NT2/D1 (cell line): ENCODE measurements around the gene TBX5.
"Not testable (repeated sequence)": the region's sequence is repeated elsewhere in the genome, so short reads cannot be mapped to it uniquely, and the experiment has no call there.

Experiments
- DNase-seq: peaks from one replicate; pipeline ENCODE4 v3.0.0-alpha.2; 2011; ENCODE audit warnings: low read depth, low spot score
- H3K27me3 ChIP-seq: 2 replicates; pipeline ENCODE4 v1.6.0; 2011; ENCODE audit warnings: mild to moderate bottlenecking; ENCODE audit not compliant: insufficient read length, insufficient read depth
- H3K36me3 ChIP-seq: 2 replicates; pipeline ENCODE4 v1.6.1; 2011; ENCODE audit warnings: mild to moderate bottlenecking, low read length, mixed read lengths; ENCODE audit not compliant: insufficient read depth, insufficient read length
- H3K4me1 ChIP-seq: 2 replicates; pipeline ENCODE4 v1.5.1; 2011; ENCODE audit not compliant: insufficient read depth, insufficient read length
- H3K4me3 ChIP-seq: 2 replicates; pipeline ENCODE4 v1.5.1; 2011; ENCODE audit warnings: low read depth; ENCODE audit not compliant: insufficient read length
- H3K9ac ChIP-seq: 2 replicates; pipeline ENCODE4 v1.6.0; 2011; ENCODE audit warnings: low read depth; ENCODE audit not compliant: insufficient read length
- H3K9me3 ChIP-seq: 2 replicates; pipeline ENCODE4 v1.5.1; 2011; ENCODE audit warnings: mild to moderate bottlenecking, low read length; ENCODE audit not compliant: insufficient read depth
- SUZ12 ChIP-seq: IDR thresholded peaks from 2 replicates; pipeline ENCODE4 v1.6.1; 2011; ENCODE audit not compliant: insufficient read length, insufficient read depth; ENCODE audit errors: extremely low read depth
- YY1 ChIP-seq: IDR thresholded peaks from 2 replicates; pipeline ENCODE4 v1.6.1; 2011; ENCODE audit not compliant: insufficient read length, insufficient read depth
- ZNF274 ChIP-seq: IDR thresholded peaks from 2 replicates; pipeline ENCODE4 v1.6.1; 2011; ENCODE audit warnings: mild to moderate bottlenecking, low read depth, low read length

TBX5 gene

DNA sequence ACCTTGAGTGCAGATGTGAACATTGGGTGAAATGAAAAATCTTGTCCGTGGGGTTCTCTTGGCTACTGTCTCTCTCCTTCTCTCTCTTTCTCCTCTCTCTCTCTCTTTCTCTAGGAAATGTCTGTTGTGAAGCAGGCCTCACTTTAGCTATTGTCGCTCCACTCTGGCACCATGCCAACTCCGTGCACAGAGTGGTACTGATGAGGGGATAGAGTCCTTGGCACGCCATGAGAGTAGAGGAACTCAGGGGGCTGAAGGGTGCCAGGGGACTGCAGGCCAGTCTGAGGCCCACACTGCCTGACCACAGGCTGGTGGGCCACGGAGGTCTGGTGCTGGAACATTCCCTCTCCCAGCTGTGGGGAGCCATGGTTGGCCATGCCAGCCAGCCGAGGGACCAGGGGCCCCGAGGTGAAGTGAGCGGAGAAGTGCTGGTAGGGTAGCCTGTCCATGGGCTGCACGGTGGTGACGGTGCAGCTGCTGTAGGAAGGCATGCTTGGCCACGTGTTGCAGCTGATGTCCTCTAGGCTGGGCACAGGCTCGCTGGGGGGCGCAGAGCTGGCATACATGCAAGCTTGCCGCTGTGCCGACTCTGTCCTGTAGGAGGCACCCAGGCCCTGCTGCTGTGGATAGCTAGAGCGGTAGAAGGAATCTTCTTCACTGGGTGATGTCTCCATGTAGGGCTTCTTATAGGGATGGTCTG lies 50.4 kb downstream of the TBX5 start:
- Histone ChIP-seq H3K4me3 (no peak overlapping the region), H3K27me3 (no peaks in the 10 kb centered on the region), H3K9ac (no peak overlapping the region), H3K4me1 (peaks cover 3% of the 10 kb centered on the region), H3K9me3 (no peaks in the 10 kb centered on the region), H3K36me3 (no peaks in the 10 kb centered on the region)
- TF ChIP-seq SUZ12 (no peak), YY1 (no peak), ZNF274 (no peak)
- no peak for DNase-seq

DNA sequence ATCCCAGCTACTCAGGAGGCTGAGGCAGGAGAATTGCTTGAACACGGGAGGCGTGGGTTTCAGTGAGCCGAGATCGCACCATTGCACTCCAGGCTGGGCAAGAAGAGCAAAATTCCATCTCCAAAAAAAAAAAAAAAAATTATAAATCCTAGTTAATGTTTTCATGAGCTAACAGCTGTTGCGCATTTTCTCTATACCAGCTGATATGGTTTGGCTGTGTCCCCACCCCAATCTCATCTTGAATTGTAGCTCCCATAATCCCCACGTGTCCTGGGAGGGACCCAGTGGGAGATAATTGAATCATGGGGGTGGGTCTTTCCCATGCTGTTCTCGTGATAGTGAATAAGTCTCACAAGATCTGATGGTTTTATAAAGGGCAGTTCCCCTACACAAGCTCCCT lies 56.7 kb downstream of the TBX5 start:
- DNase-seq, H3K4me3 ChIP-seq, H3K27me3 ChIP-seq, H3K36me3 ChIP-seq, H3K9ac ChIP-seq, H3K9me3 ChIP-seq, H3K4me1 ChIP-seq: not testable (repeated sequence)

- Histone ChIP-seq H3K4me1 (no peaks in the 10 kb centered on the region), H3K9me3 (no peaks in the 10 kb centered on the region), H3K27me3 (no peaks in the 10 kb centered on the region), H3K36me3 (no peaks in the 10 kb centered on the region), H3K4me3 (no peak overlapping the region), H3K9ac (no peak overlapping the region)
- no peak for DNase-seq
- no peak for TF ChIP-seq SUZ12
- no peak for TF ChIP-seq ZNF274
Measured at GRCh38 chr12:114347861-114348260, 58.1 kb downstream of the TBX5 start.

GRCh38 chr12:114344831-114345230 lies 61.1 kb downstream of the TBX5 start:
- H3K27me3 ChIP-seq: no peaks in the 10 kb centered on the region
- no peak for DNase-seq
- no peak for TF ChIP-seq ZNF274
- no peak for TF ChIP-seq SUZ12
- TF ChIP-seq YY1: no peak
- H3K9me3 ChIP-seq: no peaks in the 10 kb centered on the region; the same call in 1 of the 2 replicates
- no peak overlapping the region for H3K9ac ChIP-seq
- no peak overlapping the region for H3K4me3 ChIP-seq
- H3K36me3 ChIP-seq: no peaks in the 10 kb centered on the region
- H3K4me1 ChIP-seq: no peaks in the 10 kb centered on the region

GRCh38 chr12:114344303-114344663 lies 61.7 kb downstream of the TBX5 start:
- Histone ChIP-seq H3K4me1 (no peaks in the 10 kb centered on the region), H3K4me3 (no peak overlapping the region), H3K9me3 (no peaks in the 10 kb centered on the region; the same call in 1 of the 2 replicates), H3K9ac (no peak overlapping the region), H3K27me3 (no peaks in the 10 kb centered on the region), H3K36me3 (no peaks in the 10 kb centered on the region)
- no peak for TF ChIP-seq ZNF274
- no peak for TF ChIP-seq YY1
- no peak for TF ChIP-seq SUZ12
- DNase-seq: no peak

DNA sequence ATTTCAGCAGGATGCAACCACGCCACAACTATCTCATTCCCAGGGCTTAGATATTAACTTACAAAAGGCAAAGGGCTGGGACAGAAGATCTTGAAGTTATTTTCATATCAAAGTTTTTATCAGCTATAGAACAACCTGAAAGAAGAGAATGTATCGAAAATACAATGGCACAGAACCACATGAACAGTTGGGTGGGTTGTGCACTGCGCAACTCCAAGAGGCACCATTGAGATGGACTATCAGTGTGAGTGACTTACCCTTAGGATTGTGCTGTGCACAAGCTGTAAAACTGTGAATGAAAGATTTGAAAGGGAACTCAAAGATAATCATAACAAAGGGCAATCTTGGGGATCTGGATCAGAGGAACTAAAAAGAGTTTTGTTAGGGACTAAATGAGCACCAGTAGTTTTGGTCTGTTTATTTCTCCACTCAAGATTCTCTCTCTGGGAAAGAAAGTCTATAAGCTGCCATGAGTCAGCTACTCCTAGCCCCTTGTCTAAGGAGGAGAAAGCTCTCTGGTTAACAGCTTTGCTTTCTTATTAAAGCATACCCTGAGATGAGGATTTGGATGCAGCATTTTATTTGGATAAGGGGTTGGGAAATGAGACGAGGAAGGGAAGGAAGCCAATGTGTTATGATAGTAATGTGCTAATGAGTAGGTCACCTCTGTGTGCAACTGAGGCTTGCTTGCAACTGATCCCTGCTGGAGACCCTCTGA lies 62.2 kb downstream of the TBX5 start:
- TF ChIP-seq ZNF274 (no peak), SUZ12 (no peak), YY1 (no peak)
- DNase-seq: no peak
- Histone ChIP-seq H3K4me3 (no peak overlapping the region), H3K27me3 (no peaks in the 10 kb centered on the region), H3K9me3 (no peaks in the 10 kb centered on the region; the same call in 1 of the 2 replicates), H3K9ac (no peak overlapping the region), H3K4me1 (no peaks in the 10 kb centered on the region), H3K36me3 (no peaks in the 10 kb centered on the region)

- Histone ChIP-seq H3K4me3 (no peak overlapping the region), H3K36me3 (no peaks in the 10 kb centered on the region), H3K27me3 (no peaks in the 10 kb centered on the region), H3K4me1 (no peaks in the 10 kb centered on the region), H3K9ac (no peak overlapping the region), H3K9me3 (peaks cover 5% of the 10 kb centered on the region)
- no peak for DNase-seq
- no peak for TF ChIP-seq SUZ12
- no peak for TF ChIP-seq ZNF274
- no peak for TF ChIP-seq YY1
Measured at GRCh38 chr12:114342656-114343055, 63.3 kb downstream of the TBX5 start.

DNA sequence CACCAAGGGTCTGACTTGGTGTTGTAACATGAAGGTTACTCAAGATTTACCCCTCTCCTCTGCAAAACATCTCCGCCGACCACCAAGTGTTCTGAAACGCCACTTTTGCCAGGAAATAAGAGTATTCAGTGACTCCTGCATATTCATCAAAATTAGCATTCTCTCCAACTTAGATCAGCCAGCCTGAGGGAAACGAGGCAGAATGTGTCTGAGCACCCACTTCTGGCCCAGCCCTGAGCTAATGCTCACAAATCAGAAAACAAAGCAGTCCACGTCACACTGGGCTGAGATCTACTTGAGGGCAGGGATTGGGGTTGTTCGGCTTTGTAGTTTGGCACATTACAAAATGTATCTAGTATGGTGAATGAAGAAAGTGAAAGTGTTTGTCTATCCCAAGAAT lies 64.3 kb downstream of the TBX5 start:
- no peak for DNase-seq
- no peaks in the 10 kb centered on the region for H3K27me3 ChIP-seq
- peaks cover 11% of the 10 kb centered on the region for H3K9me3 ChIP-seq
- H3K4me3 ChIP-seq: no peak overlapping the region
- no peak overlapping the region for H3K9ac ChIP-seq
- no peaks in the 10 kb centered on the region for H3K4me1 ChIP-seq
- H3K36me3 ChIP-seq: no peaks in the 10 kb centered on the region
- TF ChIP-seq ZNF274: no peak
- no peak for TF ChIP-seq SUZ12
- TF ChIP-seq YY1: no peak
